ENCODE measurements around the gene NFATC2.

GRCh38 chr20:51374961-51375360, 167.6 kb downstream of the NFATC2 start:
- TF ChIP-seq CTCF (conservative IDR thresholded peaks at IDR 0.05 in 1 of 2, IDR thresholded peaks at IDR 0.05 in 1 of 2; ENCODE audit: extremely low read depth in 1 of 2, insufficient read depth in 1 of 2, low read depth in 1 of 2, low read length in 2 of 2) (no peak), EZH2 (IDR thresholded peaks at IDR 0.05; ENCODE audit: borderline replicate concordance, low read length) (no peak)

Data from mammary epithelial cell (primary cell).